KMS-11 (cell line): ENCODE measurements around the gene SLC37A1.

Experiments used
- H2AFZ ChIP-seq: fragments of 200-600 bp; sonication (generic); 2 replicates; pipeline ENCODE4 v1.6.1; 2016; ENCODE audit warnings: antibody characterized with exemption, mixed run types, low read depth
- H3K27ac ChIP-seq: fragments of 200-600 bp; sonication (generic); 2 replicates; pipeline ENCODE4 v1.6.1; 2016; ENCODE audit warnings: mild to moderate bottlenecking, mixed run types
- H3K27me3 ChIP-seq: fragments of 200-600 bp; sonication (generic); 2 replicates; pipeline ENCODE4 v1.6.1; 2017; ENCODE audit warnings: mild to moderate bottlenecking, low read depth, mixed run types, moderate library complexity; ENCODE audit not compliant: insufficient read depth
- H3K36me3 ChIP-seq: fragments of 200-600 bp; sonication (generic); 2 replicates; pipeline ENCODE4 v1.6.1; 2017; ENCODE audit warnings: mild to moderate bottlenecking, mixed run types; ENCODE audit not compliant: insufficient read depth
- H3K4me1 ChIP-seq: fragments of 200-600 bp; sonication (generic); 2 replicates; pipeline ENCODE4 v1.6.1; 2016; ENCODE audit warnings: mild to moderate bottlenecking, low read depth, mixed run types; ENCODE audit not compliant: poor library complexity, severe bottlenecking
- H3K4me2 ChIP-seq: fragments of 200-600 bp; sonication (generic); 2 replicates; pipeline ENCODE4 v1.7.0; 2016; ENCODE audit warnings: mild to moderate bottlenecking, mixed run types
- H3K4me3 ChIP-seq: fragments of 200-600 bp; sonication (generic); IDR thresholded peaks from 2 replicates; pipeline ENCODE4 v1.6.1; 2017; ENCODE audit warnings: low read depth, low read length, mixed read lengths; ENCODE audit not compliant: insufficient read depth
- H3K79me2 ChIP-seq: fragments of 200-600 bp; sonication (generic); 2 replicates; pipeline ENCODE4 v1.6.1; 2016; ENCODE audit warnings: low read depth, mixed run types; ENCODE audit not compliant: insufficient read depth
- H3K9ac ChIP-seq: fragments of 200-600 bp; sonication (generic); 2 replicates; pipeline ENCODE4 v1.6.1; 2016; ENCODE audit warnings: mild to moderate bottlenecking, mixed run types
- H4K20me1 ChIP-seq: fragments of 200-600 bp; sonication (generic); 2 replicates; pipeline ENCODE4 v1.6.1; 2016; ENCODE audit warnings: mild to moderate bottlenecking, mixed run types; ENCODE audit not compliant: insufficient read depth
- CTCF ChIP-seq: fragments of 200-600 bp; sonication (generic); conservative IDR thresholded peaks from 2 replicates; pipeline ENCODE4 v1.6.1; 2017; ENCODE audit warnings: low read depth, mild to moderate bottlenecking, antibody characterized with exemption, low read length, moderate library complexity, mixed read lengths

The SLC37A1 gene

GRCh38 chr21:42550817-42551216, 37.2 kb downstream of the SLC37A1 start:
- no peak for TF ChIP-seq CTCF
- Histone ChIP-seq H4K20me1 (no peaks in the 10 kb centered on the region), H3K4me3 (no peak overlapping the region), H2AFZ (no peak overlapping the region), H3K79me2 (no peaks in the 10 kb centered on the region), H3K27me3 (no peaks in the 10 kb centered on the region), H3K9ac (no peak overlapping the region), H3K4me2 (no peak overlapping the region), H3K27ac (no peak overlapping the region), H3K4me1 (no peaks in the 10 kb centered on the region), H3K36me3 (no peaks in the 10 kb centered on the region)

- Histone ChIP-seq H3K79me2 (no peaks in the 10 kb centered on the region), H3K27me3 (no peaks in the 10 kb centered on the region), H3K4me3 (no peak overlapping the region), H3K36me3 (no peaks in the 10 kb centered on the region), H2AFZ (no peak overlapping the region), H3K4me2 (no peak overlapping the region), H3K9ac (no peak overlapping the region), H3K4me1 (no peaks in the 10 kb centered on the region), H3K27ac (no peak overlapping the region), H4K20me1 (no peaks in the 10 kb centered on the region)
- no peak for TF ChIP-seq CTCF
Observed at GRCh38 chr21:42552407-42553336, 39.0 kb downstream of the SLC37A1 start.

GRCh38 chr21:42553435-42553834, 39.8 kb downstream of the SLC37A1 start:
- no peak for TF ChIP-seq CTCF
- no peaks in the 10 kb centered on the region for H3K27me3 ChIP-seq
- H3K79me2 ChIP-seq = no peaks in the 10 kb centered on the region
- no peak overlapping the region for H3K4me2 ChIP-seq
- no peak overlapping the region for H2AFZ ChIP-seq
- no peak overlapping the region for H3K9ac ChIP-seq
- no peaks in the 10 kb centered on the region for H3K36me3 ChIP-seq
- H3K4me3 ChIP-seq = no peak overlapping the region
- no peak overlapping the region for H3K27ac ChIP-seq
- H4K20me1 ChIP-seq = no peaks in the 10 kb centered on the region
- no peaks in the 10 kb centered on the region for H3K4me1 ChIP-seq

GRCh38 chr21:42554251-42554961, 40.8 kb downstream of the SLC37A1 start:
- no peak overlapping the region for H2AFZ ChIP-seq
- no peaks in the 10 kb centered on the region for H3K27me3 ChIP-seq
- H3K4me1 ChIP-seq = no peaks in the 10 kb centered on the region
- H3K36me3 ChIP-seq = no peaks in the 10 kb centered on the region
- H3K9ac ChIP-seq = no peak overlapping the region
- no peak overlapping the region for H3K4me3 ChIP-seq
- H4K20me1 ChIP-seq = no peaks in the 10 kb centered on the region
- H3K79me2 ChIP-seq = no peaks in the 10 kb centered on the region
- no peak overlapping the region for H3K4me2 ChIP-seq
- TF ChIP-seq CTCF = no peak
- no peak overlapping the region for H3K27ac ChIP-seq
